ENCODE data around the gene STXBP1. TPM values are rescaled to one million over a fixed set of nuclear protein-coding genes. Genes with fewer than 3 reads are reported as not detected.

The STXBP1 gene
- total and polyA plus RNA-seq, 2 donors (not counting 3 experiments of a cell fraction or from before 2014, with no cell fraction given), result 18.8 to 51.3 TPM

- Histone ChIP-seq H3K27ac (ENCODE audit: insufficient read depth, low read depth, low read length) (peak overlapping the region; percentile 31), H4K20me1 (replicated peaks; ENCODE audit: control insufficient read depth, extremely low read depth, insufficient read depth, low read length) (no peaks in the 10 kb centered on the region), H3K9me1 (replicated peaks; ENCODE audit: control insufficient read depth, extremely low read depth, insufficient read depth, low read length) (no peaks in the 10 kb centered on the region), H3K4me3 (replicated peaks in 1 of 3; ENCODE audit: insufficient read depth in 1 of 3, low read depth in 1 of 3, low read length in 3 of 3) (peak overlapping the region; percentile 77 to 96 (median 79)), H3K4me1 (ENCODE audit: control insufficient read depth, extremely low read depth, insufficient read depth, low read length) (peaks cover 33% of the 10 kb centered on the region), H3K4me2 (ENCODE audit: insufficient read depth, low read length) (peak overlapping the region; percentile 67), H2AFZ (ENCODE audit: low read depth, low read length) (no peak overlapping the region), H3K79me2 (ENCODE audit: control insufficient read depth, insufficient read depth, low read length) (peaks cover 57% of the 10 kb centered on the region), H3K36me3 (ENCODE audit: control insufficient read depth in 2 of 2, extremely low read depth in 1 of 2, insufficient read depth in 2 of 2, low read length in 2 of 2) (no peaks in the 10 kb centered on the region), H3K9ac (replicated peaks; ENCODE audit: extremely low read depth, insufficient read depth, low read length) (peak overlapping the region; percentile 74), H3K27me3 (ENCODE audit: control insufficient read depth in 2 of 2, insufficient read depth in 2 of 2, low read length in 2 of 2) (no peaks in the 10 kb centered on the region), H3K9me3 (replicated peaks; ENCODE audit: control insufficient read depth, insufficient read depth, low read length) (no peaks in the 10 kb centered on the region)
- FAIRE-seq, result peak; percentile 48
- no TSS peak for BruUV-seq (replicated peaks)
- dilution Hi-C loops (cut with MboI; ENCODE audit: extremely low pct_ligation_motif_present, low sequenced_read_pairs) (no loop called here), intact Hi-C loops (cut with micrococcal nuclease) (loop anchor here (2.0 kb wide), 1 partner anchor 19 kb away; no protein-coding TSS in a partner anchor)
- POLR2A ChIA-PET, result interaction anchor here (1.0 to 1.6 kb wide), 3 partner anchors 8 to 13 kb away, joined by 3 to 5 read pairs (median 3); no protein-coding TSS in a partner anchor
- TF ChIP-seq JUN (IDR thresholded peaks at IDR 0.05; ENCODE audit: borderline replicate concordance, insufficient read depth, insufficient read length, low read depth) (no peak), EZH2 (IDR thresholded peaks at IDR 0.05; ENCODE audit: borderline replicate concordance, low read depth, low read length, severe bottlenecking) (no peak), POLR2A (IDR thresholded peaks at IDR 0.05; ENCODE audit: low read depth, low read length) (no peak), POLR2AphosphoS5 (IDR thresholded peaks at IDR 0.05; ENCODE audit: insufficient read depth, low read depth, low read length) (no peak), FOS (IDR thresholded peaks at IDR 0.05; ENCODE audit: borderline replicate concordance, insufficient read depth, low read length) (no peak), GATA2 (IDR thresholded peaks at IDR 0.05; ENCODE audit: insufficient read depth, insufficient read length, low read depth, low read length) (no peak), MYC (IDR thresholded peaks at IDR 0.05; ENCODE audit: low read depth, low read length) (no peak), MAX (IDR thresholded peaks at IDR 0.05; ENCODE audit: insufficient read depth, insufficient read length) (no peak), CTCF (IDR thresholded peaks at IDR 0.05; ENCODE audit: extremely low read depth in 1 of 2, insufficient read depth in 1 of 2, low read depth in 1 of 2, low read length in 2 of 2) (no peak)
- DNase-seq (ENCODE audit: low read depth, low spot score), result no peak
- CTCF ChIA-PET, result interaction anchor here (0.6 to 2.4 kb wide), 11 partner anchors 10 to 354 kb away, joined by 3 to 14 read pairs (median 4); partner anchors contain the start of gene ENG
Observed at GRCh38 chr9:127567730-127568617, 44.1 kb upstream of the STXBP1 start.

Data from endothelial cell of umbilical vein (primary cell).